ENCODE measurements around the gene CHD1.

GRCh38 chr5:98913911-98914310 lies 14.9 kb downstream of the CHD1 start:
- TF ChIP-seq EZH2 (IDR thresholded peaks at IDR 0.05; ENCODE audit: low read length, missing control alignments) (no peak), CTCF (conservative IDR thresholded peaks at IDR 0.05 in 1 of 2, IDR thresholded peaks at IDR 0.05 in 1 of 2; ENCODE audit: low read depth in 1 of 2, low read length in 2 of 2) (no peak)
